ENCODE measurements around the gene UBE2A.

The UBE2A gene

GRCh38 chrX:119605464-119606279 is 31.3 kb downstream of the UBE2A start (continued):
- TF ChIP-seq ZBTB11 (tag by site-specific recombination; conservative IDR thresholded peaks at IDR 0.05; ENCODE audit: low read depth): no peak; the same call in 1 of the 2 replicates
- TF ChIP-seq ZNF416 (tag by site-specific recombination; IDR thresholded peaks at IDR 0.05): no peak
- no peak for TF ChIP-seq INSM2 (tag by site-specific recombination; IDR thresholded peaks at IDR 0.05)
- TF ChIP-seq ZFP41 (tag by site-specific recombination; IDR thresholded peaks at IDR 0.05; ENCODE audit: borderline replicate concordance): no peak
- no peak for TF ChIP-seq ZNF350 (tag by site-specific recombination; IDR thresholded peaks at IDR 0.05)
- no peak for TF ChIP-seq ZIC2 (tag by site-specific recombination; IDR thresholded peaks at IDR 0.05)
- peak; percentile 28; the same call in 1 of the 2 replicates for TF ChIP-seq REST (tag by site-specific recombination; IDR thresholded peaks at IDR 0.05)
- no peak for TF ChIP-seq ZNF354C (tag by site-specific recombination; IDR thresholded peaks at IDR 0.05; ENCODE audit: borderline replicate concordance, low read depth)

- CTCF ChIA-PET: interaction anchor here (1.3 kb wide), 1 partner anchor 123 kb away, joined by 9 read pairs; no protein-coding TSS in a partner anchor
- no peaks in the 10 kb centered on the region for H3K4me1 ChIP-seq (ENCODE audit: control insufficient read depth, insufficient read depth, low read length)
- H3K4me3 ChIP-seq (ENCODE audit: low read depth, low read length): peak within 1 kb of the TSS; percentile 69
- POLR2A ChIA-PET: interaction anchor here (0.7 to 2.7 kb wide), 10 partner anchors 18 to 265 kb away, joined by 3 to 19 read pairs (median 3); partner anchors contain the start of genes RPL39, SOWAHD and UBE2A
- peaks cover 4 to 13% of the 10 kb centered on the region in 2 experiments; a peak in 2 of 3 replicates for H3K36me3 ChIP-seq (ENCODE audit: control insufficient read depth in 2 of 2, insufficient read depth in 1 of 2, low read length in 2 of 2)
- peak within 1 kb of the TSS; percentile 86 for H3K27ac ChIP-seq (ENCODE audit: extremely low read depth, low read depth, low read length)
- H3K9me3 ChIP-seq (ENCODE audit: control insufficient read depth, insufficient read depth, low read depth, low read length): no peaks in the 10 kb centered on the region
- TF ChIP-seq ZNF629 (tag by site-specific recombination; IDR thresholded peaks at IDR 0.05) (peak; percentile 98), GLIS1 (tag by site-specific recombination; IDR thresholded peaks at IDR 0.05) (0 out of 2 replicates have a peak, but pooled peaks have one; percentile 15), ZFHX2 (tag by site-specific recombination; conservative IDR thresholded peaks at IDR 0.05) (peak; percentile 33; the same call in 1 of the 2 replicates), OVOL3 (tag by site-specific recombination; IDR thresholded peaks at IDR 0.05) (no peak; the same call in 1 of the 2 replicates), ZNF133 (tag by site-specific recombination; IDR thresholded peaks at IDR 0.05) (no peak), ZBTB21 (tag by site-specific recombination; IDR thresholded peaks at IDR 0.05) (peak; percentile 97), ZNF138 (tag by site-specific recombination; IDR thresholded peaks at IDR 0.05; ENCODE audit: borderline replicate concordance) (no peak), ZNF843 (tag by site-specific recombination; IDR thresholded peaks at IDR 0.05) (0 out of 2 replicates have a peak, but pooled peaks have one; percentile 26), ZXDB (tag by site-specific recombination; IDR thresholded peaks at IDR 0.05) (0 out of 2 replicates have a peak, but pooled peaks have one; percentile 47), KLF9 (tag by site-specific recombination; IDR thresholded peaks at IDR 0.05; ENCODE audit: low read depth) (0 out of 2 replicates have a peak, but pooled peaks have one; percentile 22), SP2 (tag by site-specific recombination; IDR thresholded peaks at IDR 0.05) (peak; percentile 30; the same call in 1 of the 2 replicates), ZNF398 (tag by site-specific recombination; IDR thresholded peaks at IDR 0.05) (no peak), CTCF (tag by site-specific recombination; IDR thresholded peaks at IDR 0.05) (no peak)
Measured at GRCh38 chrX:119606280-119607017, 32.1 kb downstream of the UBE2A start, which contains the start of gene NKRF. Gene NKRF (minus strand): TSS chrX:119606424.
